SH-SY5Y (cell line): ENCODE results near the gene MPRIP.

Experiments
- GATA2 ChIP-seq: IDR thresholded peaks from 2 replicates; pipeline ENCODE4 v1.6.1; 2011; ENCODE audit warnings: mild to moderate bottlenecking, low read depth, low read length
- GATA3 ChIP-seq: IDR thresholded peaks from 2 replicates; pipeline ENCODE4 v1.6.1; 2011; ENCODE audit warnings: low read depth, mild to moderate bottlenecking, low read length, moderate library complexity

DNA sequence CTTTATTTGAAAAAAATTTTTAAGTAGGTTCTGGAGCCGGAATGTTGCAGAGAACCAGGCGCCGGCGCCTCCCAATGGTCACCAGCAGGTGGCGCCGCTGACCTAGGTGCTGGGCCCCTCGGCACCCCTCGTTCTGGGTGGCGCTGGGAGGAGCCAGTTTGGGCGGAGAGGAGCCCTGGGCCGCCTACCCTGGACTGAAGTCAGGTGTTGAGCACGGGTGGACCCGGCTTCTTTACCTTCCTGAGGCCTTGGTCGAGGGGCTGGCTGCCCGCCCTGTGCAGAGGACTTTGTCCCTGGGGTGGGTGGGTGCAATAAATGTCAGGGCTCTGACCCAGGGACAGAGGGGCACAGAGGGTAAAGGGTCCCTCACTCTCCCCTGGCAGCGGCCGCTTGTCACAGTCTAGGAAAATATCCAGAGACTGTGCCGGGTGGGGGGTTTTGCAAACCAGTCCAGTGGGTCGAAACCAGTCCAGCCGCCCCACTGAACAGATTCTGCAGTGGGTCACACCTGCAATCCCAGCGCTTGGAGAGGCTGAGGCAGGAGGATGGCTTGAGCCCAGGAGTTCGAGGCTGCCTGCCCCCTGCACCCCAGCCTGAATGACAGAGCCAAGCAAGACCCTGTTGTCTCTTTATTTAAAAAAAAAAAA lies 40.3 kb upstream of the MPRIP start:
- no peak for TF ChIP-seq GATA2
- TF ChIP-seq GATA3: no peak
